GM12878 (cell line): Measurements from ENCODE around the gene USP25. TPM values are rescaled to one million over a fixed set of nuclear protein-coding genes. Genes with fewer than 3 reads are reported as not detected.

ENCODE experiments used
- ATAC-seq: fragments of 200-7000 bp; cut with Tn5 transposase; 3 replicates; pipeline ENCODE4 v1.9.1; 2020; ENCODE audit warnings: mild to moderate bottlenecking, moderate library complexity
- BruUV-seq: library from RNA; stranded (reverse); fragments of 400-500 nt; replicated peaks from 2 replicates; lab custom pipeline; 2021; lab: Mats Ljungman, UMichigan
- CTCF ChIA-PET: fragments of 300-600 bp; sonication (Branson Sonifier 250); formaldehyde crosslinking; extraction: SDS; loops from one replicate; lab custom pipeline; 2021; ENCODE audit warnings: inconsistent platforms; lab: Yijun Ruan, JAX
- POLR2A ChIA-PET: fragments of 350-600 bp; formaldehyde crosslinking; extraction: SDS; loops from one replicate; lab custom pipeline; 2021; ENCODE audit warnings: inconsistent platforms; lab: Charles Lee
- RAD21 ChIA-PET: fragments of 300-600 bp; sonication (Branson Sonifier 250); formaldehyde crosslinking; loops from one replicate; lab custom pipeline; 2023; ENCODE audit warnings: antibody characterized with exemption; ENCODE audit not compliant: unreplicated experiment; lab: Charles Lee
- SMC1A ChIA-PET: fragments of 300-600 bp; sonication (Branson Sonifier 250); formaldehyde crosslinking; loops from one replicate; lab custom pipeline; 2023; ENCODE audit not compliant: unreplicated experiment, uncharacterized antibody; lab: Charles Lee
- DNase-seq: peaks from one replicate; pipeline ENCODE4 v3.0.0-alpha.2; 2011; ENCODE audit warnings: low read depth, low spot score
- FAIRE-seq: peaks from 3 replicates; lab custom pipeline; 2011; peaks lifted over from hg19 to GRCh38; lab: Jason Lieb, UNC
- H2AFZ ChIP-seq: 2 replicates; pipeline ENCODE4 v1.6.0; 2011; ENCODE audit warnings: low read depth, low read length, control low read depth; ENCODE audit not compliant: control insufficient read depth
- H3K27ac ChIP-seq: 2 replicates; pipeline ENCODE4 v1.5.1; 2011; ENCODE audit warnings: control low read depth; ENCODE audit not compliant: control insufficient read depth, insufficient read depth
- H3K27me3 ChIP-seq, 2 experiments: replicated peaks in 1 of 2; 2 replicates each; pipeline versions ENCODE4 v1.6.0 to v1.6.1; 2011; ENCODE audit warnings: low read length in 1 of 2; ENCODE audit not compliant: control insufficient read depth in 2 of 2, insufficient read depth in 2 of 2
- H3K36me3 ChIP-seq, 2 experiments: 2 replicates each; pipeline ENCODE4 v1.5.1; 2011; ENCODE audit warnings: low read length in 1 of 2; ENCODE audit not compliant: control insufficient read depth in 2 of 2, insufficient read depth in 2 of 2
- H3K4me1 ChIP-seq: 2 replicates; pipeline ENCODE4 v1.6.1; 2011; ENCODE audit warnings: mild to moderate bottlenecking, low read length, moderate library complexity, mixed read lengths; ENCODE audit not compliant: control insufficient read depth, insufficient read depth
- H3K4me2 ChIP-seq: 2 replicates; pipeline ENCODE4 v1.6.0; 2011; ENCODE audit warnings: control low read depth; ENCODE audit not compliant: control insufficient read depth, insufficient read depth
- H3K4me3 ChIP-seq: fragments of 200-600 bp; sonication (generic); 2 replicates; pipeline ENCODE4 v1.5.1; 2016
- H3K79me2 ChIP-seq: 2 replicates; pipeline ENCODE4 v1.6.0; 2011; ENCODE audit warnings: low read length; ENCODE audit not compliant: control insufficient read depth, insufficient read depth
- H3K9ac ChIP-seq: 2 replicates; pipeline ENCODE4 v1.8.0; 2011; ENCODE audit warnings: low read length, control low read depth, mixed read lengths; ENCODE audit not compliant: control insufficient read depth, insufficient read depth
- H3K9me3 ChIP-seq: replicated peaks from 3 replicates; pipeline ENCODE4 v1.5.1; 2011; ENCODE audit warnings: mild to moderate bottlenecking, low read length; ENCODE audit not compliant: control insufficient read depth, insufficient read depth
- H4K20me1 ChIP-seq: 2 replicates; pipeline ENCODE4 v1.6.0; 2011; ENCODE audit not compliant: control insufficient read depth, insufficient read depth
- ATF3 ChIP-seq: IDR thresholded peaks from 2 replicates; pipeline ENCODE4 v1.6.1; 2011; ENCODE audit warnings: low read depth, mild to moderate bottlenecking, low read length, moderate library complexity, borderline replicate concordance; ENCODE audit errors: extremely low read depth
- BCL3 ChIP-seq: IDR thresholded peaks from 2 replicates; pipeline ENCODE4 v1.6.1; 2011; ENCODE audit warnings: borderline replicate concordance, low read depth, mild to moderate bottlenecking, moderate library complexity, low read length; ENCODE audit not compliant: insufficient read depth, poor library complexity, severe bottlenecking
- CEBPZ ChIP-seq: fragments of 150-350 bp; IDR thresholded peaks from 2 replicates; pipeline ENCODE4 v1.6.1; 2016; ENCODE audit warnings: low read depth, low read length
- DPF2 ChIP-seq: fragments of 450-650 bp; IDR thresholded peaks from 2 replicates; pipeline ENCODE4 v1.6.1; 2017; ENCODE audit warnings: mild to moderate bottlenecking
- EGR1 ChIP-seq, 2 experiments: IDR thresholded peaks; 1 replicate in 1 of 2; 2 replicates in 1 of 2; pipeline ENCODE4 v1.6.1; 2011 to 2012; ENCODE audit warnings: low read depth in 2 of 2, low read length in 2 of 2, borderline replicate concordance in 1 of 2, mild to moderate bottlenecking in 1 of 2, moderate library complexity in 1 of 2
- NFIC ChIP-seq: IDR thresholded peaks from 2 replicates; pipeline ENCODE4 v1.6.1; 2012; ENCODE audit warnings: low read depth, mild to moderate bottlenecking, inconsistent platforms, low read length, moderate library complexity
- PAX5 ChIP-seq: IDR thresholded peaks from 2 replicates; pipeline ENCODE4 v1.6.1; 2011; ENCODE audit warnings: low read depth, low read length, borderline replicate concordance
- RAD51 ChIP-seq: fragments of 450-650 bp; IDR thresholded peaks from 2 replicates; pipeline ENCODE4 v1.6.1; 2016; ENCODE audit warnings: moderate library complexity, mild to moderate bottlenecking, inconsistent platforms
- TAF1 ChIP-seq: IDR thresholded peaks from 2 replicates; pipeline ENCODE4 v1.6.1; 2011; ENCODE audit warnings: mild to moderate bottlenecking, low read depth, low read length, borderline replicate concordance
- ZBTB4 ChIP-seq: fragments of 450-650 bp; formaldehyde crosslinking; IDR thresholded peaks from 2 replicates; pipeline ENCODE4 v1.4.0; 2022; ENCODE audit warnings: mild to moderate bottlenecking, moderate library complexity
- ZNF592 ChIP-seq: fragments of 450-650 bp; IDR thresholded peaks from 2 replicates; pipeline ENCODE4 v1.6.1; 2017; ENCODE audit warnings: mild to moderate bottlenecking, moderate library complexity
- WGBS: methylation state at CpG from one replicate; pipeline ENCODE4 v1.1.6; 2016; ENCODE audit warnings: low lambda C conversion rate; ENCODE audit not compliant: insufficient replicate concordance, insufficient coverage; ENCODE audit errors: missing lambda C conversion rate; 5-methylcytosine and 5-hydroxymethylcytosine counted together
- in situ Hi-C: fragments of 300-500 bp; cut with MboI; formaldehyde crosslinking; loops from 9 replicates; pipeline ENCODE4 v1.14.3; 2018; ENCODE audit warnings: mixed read lengths
- intact Hi-C: fragments of 100-400 bp; cut with micrococcal nuclease; formaldehyde crosslinking; loops from one replicate; pipeline ENCODE4 v1.14.2; 2022; ENCODE audit not compliant: unreplicated experiment
- polyA plus RNA-seq, 11 experiments: library from polyadenylated mRNA; depleted of rRNA in 4 of 11; unstranded in 6 of 11; stranded (reverse) in 5 of 11; fragments of >200 nt; fragmentation: Nextera tagmentation in 4 of 11; fragmentation: Illumina TruSeq in 1 of 11; extraction: Ambion mirVana in 4 of 11; extraction: Trizol in 1 of 11; gene quantifications; 1 replicate in 1 of 11; 2 replicates in 10 of 11; pipeline versions ENCODE4 v1.2.1 to v1.2.3, GENCODE V29; 2011 to 2016; ENCODE audit warnings: inconsistent platforms in 2 of 11, missing spikeins in 2 of 11, low read depth in 1 of 11
- total RNA-seq, 4 experiments: library from RNA; depleted of rRNA in 3 of 4; stranded (reverse); fragments of >200 nt in 3 of 4; fragmentation: Illumina TruSeq in 1 of 4; extraction: Trizol in 1 of 4; gene quantifications; 2 replicates each; pipeline versions ENCODE4 v1.2.1 to v1.2.3, GENCODE V29; 2013 to 2021

USP25 gene
- total and polyA plus RNA-seq, 10 of the 15 experiments (the other 5 are each of a cell fraction or from before 2014, with no cell fraction given) = 1.5 to 31.3 (median 23.4) TPM

- Histone ChIP-seq H3K27ac (no peak overlapping the region), H2AFZ (no peak overlapping the region), H3K79me2 (no peaks in the 10 kb centered on the region), H3K4me2 (no peak overlapping the region), H4K20me1 (no peaks in the 10 kb centered on the region), H3K27me3 (no peaks in the 10 kb centered on the region), H3K4me3 (no peak overlapping the region), H3K4me1 (no peaks in the 10 kb centered on the region), H3K9me3 (no peaks in the 10 kb centered on the region), H3K9ac (no peak overlapping the region), H3K36me3 (no peaks in the 10 kb centered on the region)
- in situ Hi-C loops = no loop called here
- CTCF ChIA-PET = interaction anchor here (0.7 kb wide), 1 partner anchor 114 kb away, joined by 5 read pairs; no protein-coding TSS in a partner anchor
- ATAC-seq (no peak), FAIRE-seq (no peak), DNase-seq (no peak)
- 94% methylated on average over 2 of the region's 2 CpGs for WGBS
- RAD21 ChIA-PET = no interaction called here
- no TSS peak for BruUV-seq
- POLR2A ChIA-PET = no interaction called here
- SMC1A ChIA-PET = no interaction called here
- intact Hi-C loops = no loop called here
- TF ChIP-seq PAX5 (no peak), NFIC (no peak), CEBPZ (no peak), ATF3 (no peak), ZBTB4 (CRISPR knock-in tag) (no peak), RAD51 (no peak), TAF1 (no peak), EGR1 (IDR thresholded peaks at IDR 0.05; ENCODE audit: borderline replicate concordance in 1 of 2, low read depth in 2 of 2, low read length in 2 of 2) (no peak), BCL3 (no peak), DPF2 (no peak), ZNF592 (no peak)
These were observed 120.1 kb downstream of the USP25 start for GRCh38 chr21:15849927-15850326.
